Peyer's patch (tissue), 4 donors: ENCODE data around the gene FXR1.

ENCODE experiments used
- POLR2A ChIP-seq, 2 donors: fragments of 450-650 bp; IDR thresholded peaks; one replicate each; pipeline ENCODE4 v1.5.1; 2017; ENCODE audit warnings: antibody characterized with exemption in 2 of 2, mild to moderate bottlenecking in 2 of 2, moderate library complexity in 2 of 2
- TF ChIP-seq, protein P1 (sequence below), 6 experiments: fragments of 450-650 bp in 4 of 6; fragments of 200-600 bp in 2 of 6; sonication (generic) in 1 of 6; IDR thresholded peaks; one replicate each; pipeline ENCODE4 v1.5.1; 2017 to 2019; ENCODE audit warnings: antibody characterized with exemption in 6 of 6, mild to moderate bottlenecking in 3 of 6, moderate library complexity in 1 of 6

- TF ChIP-seq, protein P1, sequence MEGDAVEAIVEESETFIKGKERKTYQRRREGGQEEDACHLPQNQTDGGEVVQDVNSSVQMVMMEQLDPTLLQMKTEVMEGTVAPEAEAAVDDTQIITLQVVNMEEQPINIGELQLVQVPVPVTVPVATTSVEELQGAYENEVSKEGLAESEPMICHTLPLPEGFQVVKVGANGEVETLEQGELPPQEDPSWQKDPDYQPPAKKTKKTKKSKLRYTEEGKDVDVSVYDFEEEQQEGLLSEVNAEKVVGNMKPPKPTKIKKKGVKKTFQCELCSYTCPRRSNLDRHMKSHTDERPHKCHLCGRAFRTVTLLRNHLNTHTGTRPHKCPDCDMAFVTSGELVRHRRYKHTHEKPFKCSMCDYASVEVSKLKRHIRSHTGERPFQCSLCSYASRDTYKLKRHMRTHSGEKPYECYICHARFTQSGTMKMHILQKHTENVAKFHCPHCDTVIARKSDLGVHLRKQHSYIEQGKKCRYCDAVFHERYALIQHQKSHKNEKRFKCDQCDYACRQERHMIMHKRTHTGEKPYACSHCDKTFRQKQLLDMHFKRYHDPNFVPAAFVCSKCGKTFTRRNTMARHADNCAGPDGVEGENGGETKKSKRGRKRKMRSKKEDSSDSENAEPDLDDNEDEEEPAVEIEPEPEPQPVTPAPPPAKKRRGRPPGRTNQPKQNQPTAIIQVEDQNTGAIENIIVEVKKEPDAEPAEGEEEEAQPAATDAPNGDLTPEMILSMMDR (IDR thresholded peaks at IDR 0.05): no peak
- no peak for TF ChIP-seq POLR2A (IDR thresholded peaks at IDR 0.05)
Observed at GRCh38 chr3:180923561-180923960, 11.1 kb downstream of the FXR1 start.
